Progenitor cell of endocrine pancreas (in vitro differentiated cells): ENCODE data around the gene PIGA. TPM values are rescaled to one million over a fixed set of nuclear protein-coding genes. Genes with fewer than 3 reads are reported as not detected.

Experiments used
- DNase-seq: peaks from one replicate; pipeline ENCODE4 v3.0.0; 2021; ENCODE audit warnings: low spot score; ENCODE audit not compliant: unreplicated experiment
- H3K27ac Mint-ChIP-seq: 2 replicates; pipeline ENCODE4 v1.8.0; 2021; ENCODE audit warnings: mild to moderate bottlenecking, moderate library complexity, mixed read lengths
- H3K27me3 Mint-ChIP-seq: 2 replicates; pipeline ENCODE4 v1.8.0; 2021; ENCODE audit warnings: mixed read lengths
- H3K36me3 Mint-ChIP-seq: 2 replicates; pipeline ENCODE4 v1.8.0; 2022; ENCODE audit warnings: mixed read lengths; ENCODE audit not compliant: insufficient read depth
- H3K4me1 Mint-ChIP-seq: 2 replicates; pipeline ENCODE4 v1.8.0; 2021; ENCODE audit warnings: low read depth, mixed read lengths
- H3K4me3 Mint-ChIP-seq: 2 replicates; pipeline ENCODE4 v1.8.0; 2021; ENCODE audit warnings: low read depth, mild to moderate bottlenecking, moderate library complexity, mixed read lengths
- H3K9me3 Mint-ChIP-seq: 2 replicates; pipeline ENCODE4 v1.8.0; 2021; ENCODE audit warnings: low read depth, mixed read lengths
- total RNA-seq: library from RNA; stranded (reverse); gene quantifications from 2 replicates; pipeline ENCODE4 v1.2.1, GENCODE V29; 2021
- TF ChIP-seq, protein P1 (sequence below): fragments of 200-600 bp; sonication (generic); IDR thresholded peaks from one replicate; pipeline ENCODE4 v1.5.0; 2021; ENCODE audit warnings: antibody characterized with exemption, mild to moderate bottlenecking; ENCODE audit not compliant: unreplicated experiment

PIGA gene
- total RNA-seq, 1 donor from 2014 or later: 22.9 TPM

DNA sequence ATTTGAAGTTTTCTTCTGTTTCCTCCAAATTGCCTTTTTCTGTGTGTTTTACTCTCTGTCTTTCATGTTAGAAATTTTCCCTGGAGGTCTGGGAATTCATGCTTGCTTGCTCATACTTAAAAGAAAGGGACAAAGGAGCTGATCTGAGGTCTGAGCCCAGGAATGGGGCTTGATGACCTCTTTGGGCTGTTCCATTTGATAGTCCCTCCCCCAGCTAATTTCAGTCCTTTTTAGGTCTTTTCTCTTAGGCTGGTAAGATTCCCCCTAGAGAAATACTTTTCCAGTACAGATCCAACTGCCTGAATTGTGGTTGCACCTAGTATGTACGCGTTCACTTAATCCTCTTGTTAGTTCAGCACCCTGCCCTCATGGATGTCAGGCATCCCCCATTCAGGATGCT, 5.5 kb upstream of the PIGA start:
- H3K27ac Mint-ChIP-seq: no peak overlapping the region
- no peak for DNase-seq
- no peak overlapping the region for H3K4me3 Mint-ChIP-seq
- peaks cover 2% of the 10 kb centered on the region for H3K4me1 Mint-ChIP-seq
- H3K27me3 Mint-ChIP-seq: peaks cover 42% of the 10 kb centered on the region
- no peaks in the 10 kb centered on the region for H3K36me3 Mint-ChIP-seq
- TF ChIP-seq, protein P1, sequence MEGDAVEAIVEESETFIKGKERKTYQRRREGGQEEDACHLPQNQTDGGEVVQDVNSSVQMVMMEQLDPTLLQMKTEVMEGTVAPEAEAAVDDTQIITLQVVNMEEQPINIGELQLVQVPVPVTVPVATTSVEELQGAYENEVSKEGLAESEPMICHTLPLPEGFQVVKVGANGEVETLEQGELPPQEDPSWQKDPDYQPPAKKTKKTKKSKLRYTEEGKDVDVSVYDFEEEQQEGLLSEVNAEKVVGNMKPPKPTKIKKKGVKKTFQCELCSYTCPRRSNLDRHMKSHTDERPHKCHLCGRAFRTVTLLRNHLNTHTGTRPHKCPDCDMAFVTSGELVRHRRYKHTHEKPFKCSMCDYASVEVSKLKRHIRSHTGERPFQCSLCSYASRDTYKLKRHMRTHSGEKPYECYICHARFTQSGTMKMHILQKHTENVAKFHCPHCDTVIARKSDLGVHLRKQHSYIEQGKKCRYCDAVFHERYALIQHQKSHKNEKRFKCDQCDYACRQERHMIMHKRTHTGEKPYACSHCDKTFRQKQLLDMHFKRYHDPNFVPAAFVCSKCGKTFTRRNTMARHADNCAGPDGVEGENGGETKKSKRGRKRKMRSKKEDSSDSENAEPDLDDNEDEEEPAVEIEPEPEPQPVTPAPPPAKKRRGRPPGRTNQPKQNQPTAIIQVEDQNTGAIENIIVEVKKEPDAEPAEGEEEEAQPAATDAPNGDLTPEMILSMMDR: no peak
- no peaks in the 10 kb centered on the region for H3K9me3 Mint-ChIP-seq

DNA sequence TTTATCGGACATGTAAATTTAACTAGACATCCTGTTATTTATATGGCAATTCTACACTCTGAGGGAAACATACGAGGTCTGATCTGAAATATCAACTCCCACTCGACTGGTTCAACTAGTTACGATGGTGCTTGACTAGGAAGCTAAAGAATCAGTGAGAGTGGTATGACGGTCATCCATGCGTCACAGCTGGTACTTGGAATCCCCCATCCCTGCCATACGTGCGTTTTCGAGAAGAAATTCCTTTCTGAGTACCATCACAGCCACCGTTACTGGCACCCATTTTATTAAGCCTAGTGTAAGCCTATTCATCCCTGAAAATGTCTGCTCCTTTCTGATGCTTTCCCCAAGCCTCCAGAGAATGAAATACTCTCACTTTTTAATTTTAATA, 695 bp upstream of the PIGA start:
- no peak for DNase-seq
- H3K27me3 Mint-ChIP-seq: peaks cover 33% of the 10 kb centered on the region
- no peaks in the 10 kb centered on the region for H3K36me3 Mint-ChIP-seq
- peak overlapping the region; percentile 95 for H3K4me3 Mint-ChIP-seq
- TF ChIP-seq, protein P1: no peak
- peaks cover 5% of the 10 kb centered on the region for H3K4me1 Mint-ChIP-seq
- no peaks in the 10 kb centered on the region for H3K9me3 Mint-ChIP-seq
- peak overlapping the region; percentile 99 for H3K27ac Mint-ChIP-seq

DNA sequence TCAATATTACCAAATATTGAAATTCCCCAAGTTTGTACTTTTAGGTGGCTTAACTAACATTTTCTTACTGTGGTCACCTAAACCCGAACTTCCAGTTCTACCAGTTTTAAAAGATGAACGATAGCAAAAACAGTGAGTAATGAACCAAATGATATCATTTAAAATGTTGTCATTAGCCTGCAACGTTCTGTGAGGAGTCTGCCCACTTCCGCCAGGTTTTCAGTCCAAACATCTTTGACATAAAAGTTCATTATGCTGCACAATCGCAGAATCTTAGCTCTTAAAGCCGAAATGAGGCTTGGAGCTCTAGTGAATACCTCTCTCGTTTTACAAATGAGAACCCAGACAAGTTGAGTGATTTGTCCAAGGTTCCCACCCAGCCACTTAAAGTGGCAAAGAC, 762 bp downstream of the PIGA start:
- TF ChIP-seq, protein P1: no peak
- H3K27me3 Mint-ChIP-seq: peaks cover 24% of the 10 kb centered on the region
- peaks cover 5% of the 10 kb centered on the region for H3K4me1 Mint-ChIP-seq
- DNase-seq: no peak
- H3K27ac Mint-ChIP-seq: peak overlapping the region; percentile 99
- no peaks in the 10 kb centered on the region for H3K9me3 Mint-ChIP-seq
- peak overlapping the region; percentile 95 for H3K4me3 Mint-ChIP-seq
- H3K36me3 Mint-ChIP-seq: no peaks in the 10 kb centered on the region

DNA sequence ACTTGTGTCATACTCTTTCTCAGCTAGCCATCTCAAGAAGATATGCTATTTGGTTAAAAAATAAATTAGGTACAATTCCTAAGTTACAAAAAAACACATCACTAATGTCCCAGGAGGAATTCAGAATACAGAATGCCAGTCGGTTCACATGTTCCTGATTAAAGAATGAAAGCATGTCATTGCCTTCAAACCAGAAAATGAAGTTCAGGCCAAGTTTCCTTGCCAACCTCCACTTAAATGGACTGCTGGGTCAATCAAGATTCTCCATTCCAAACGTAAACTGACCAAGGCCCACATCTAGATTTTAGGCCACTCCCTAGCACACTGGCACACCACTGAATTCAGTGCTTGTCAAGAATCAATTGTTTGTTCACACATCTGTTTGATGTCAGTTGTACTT, 6.5 kb downstream of the PIGA start:
- TF ChIP-seq, protein P1: no peak
- Mint-ChIP-seq H3K9me3 (no peaks in the 10 kb centered on the region), H3K4me1 (no peaks in the 10 kb centered on the region), H3K27me3 (no peaks in the 10 kb centered on the region), H3K36me3 (peaks cover 2% of the 10 kb centered on the region), H3K27ac (no peak overlapping the region), H3K4me3 (no peak overlapping the region)
- no peak for DNase-seq

DNA sequence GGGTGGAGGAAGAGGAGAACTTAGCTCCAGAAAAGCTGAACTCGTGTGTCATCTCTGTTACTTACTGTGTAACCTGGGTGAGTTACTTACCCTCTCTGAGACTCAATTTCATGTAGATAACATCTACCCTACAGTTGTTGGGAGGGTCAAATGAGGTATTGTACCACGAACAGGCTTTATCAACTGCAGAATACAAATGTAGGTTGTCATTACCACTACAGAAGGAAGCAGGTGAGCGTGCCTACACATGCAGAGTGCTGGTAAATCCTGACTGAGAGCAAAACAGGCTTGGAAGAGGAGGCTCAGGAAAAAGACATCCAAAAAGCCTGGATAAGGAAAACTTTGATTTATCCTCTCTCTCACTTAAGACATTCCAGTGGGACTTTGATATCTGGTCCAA, 7.2 kb downstream of the PIGA start:
- no peaks in the 10 kb centered on the region for H3K4me1 Mint-ChIP-seq
- TF ChIP-seq, protein P1: no peak
- peaks cover 2% of the 10 kb centered on the region for H3K36me3 Mint-ChIP-seq
- no peak for DNase-seq
- H3K4me3 Mint-ChIP-seq: no peak overlapping the region
- no peaks in the 10 kb centered on the region for H3K9me3 Mint-ChIP-seq
- H3K27ac Mint-ChIP-seq: no peak overlapping the region
- no peaks in the 10 kb centered on the region for H3K27me3 Mint-ChIP-seq
